HepG2 (cell line): Measurements from ENCODE around the gene SIAH2. TPM values are rescaled to one million over a fixed set of nuclear protein-coding genes. Genes with fewer than 3 reads are reported as not detected.

Experiments
- BCL6 ChIP-seq: IDR thresholded peaks from 2 replicates; pipeline ENCODE4 v1.6.1; 2016; ENCODE audit warnings: missing genetic modification reagents, missing compliant biosample characterization
- FOXP1 ChIP-seq, 2 experiments: fragments of 450-650 bp in 1 of 2; IDR thresholded peaks; 2 replicates each; pipeline ENCODE4 v1.6.1; 2017 to 2018; ENCODE audit warnings: antibody characterized with exemption in 1 of 2
- GABPB1 ChIP-seq: IDR thresholded peaks from 2 replicates; pipeline ENCODE4 v1.6.1; 2016; ENCODE audit warnings: mild to moderate bottlenecking, missing genetic modification reagents, moderate library complexity, missing compliant biosample characterization
- HDAC2 ChIP-seq: sonication (generic); formaldehyde crosslinking; IDR thresholded peaks from 2 replicates; pipeline ENCODE4 v1.4.0; 2020; ENCODE audit warnings: missing genetic modification reagents
- HOXA3 ChIP-seq: sonication (generic); formaldehyde crosslinking; IDR thresholded peaks from 2 replicates; pipeline ENCODE4 v1.5.0; 2020; ENCODE audit warnings: missing genetic modification reagents
- KDM5B ChIP-seq: sonication (generic); formaldehyde crosslinking; IDR thresholded peaks from 2 replicates; pipeline ENCODE4 v1.4.0; 2020; ENCODE audit warnings: missing genetic modification reagents, mild to moderate bottlenecking, borderline replicate concordance
- MED1 ChIP-seq: sonication (generic); formaldehyde crosslinking; IDR thresholded peaks from 2 replicates; pipeline ENCODE4 v1.4.0; 2020; ENCODE audit warnings: missing genetic modification reagents
- MTA3 ChIP-seq: sonication (generic); formaldehyde crosslinking; IDR thresholded peaks from 2 replicates; pipeline ENCODE4 v1.4.0; 2020; ENCODE audit warnings: missing genetic modification reagents
- NFYC ChIP-seq: IDR thresholded peaks from 2 replicates; pipeline ENCODE4 v1.6.1; 2016; ENCODE audit warnings: missing genetic modification reagents, missing compliant biosample characterization
- PAXIP1 ChIP-seq: sonication (generic); formaldehyde crosslinking; conservative IDR thresholded peaks from 2 replicates; pipeline ENCODE4 v1.4.0; 2020; ENCODE audit warnings: mild to moderate bottlenecking, missing genetic modification reagents, moderate library complexity
- RAD51 ChIP-seq: fragments of 450-650 bp; IDR thresholded peaks from 2 replicates; pipeline ENCODE4 v1.6.1; 2016; ENCODE audit warnings: borderline replicate concordance
- RXRA ChIP-seq: sonication (generic); formaldehyde crosslinking; IDR thresholded peaks from 2 replicates; pipeline ENCODE4 v1.5.1; 2020; ENCODE audit warnings: missing genetic modification reagents
- TBX2 ChIP-seq: sonication (generic); formaldehyde crosslinking; IDR thresholded peaks from 2 replicates; pipeline ENCODE4 v1.5.0; 2020; ENCODE audit warnings: missing genetic modification reagents, mild to moderate bottlenecking, borderline replicate concordance
- YY1 ChIP-seq: IDR thresholded peaks from 2 replicates; pipeline ENCODE4 v1.6.1; 2011; ENCODE audit warnings: low read length, low read depth, moderate library complexity, mild to moderate bottlenecking; ENCODE audit not compliant: insufficient read depth, insufficient replicate concordance
- ZBTB8A ChIP-seq: sonication (generic); formaldehyde crosslinking; IDR thresholded peaks from 2 replicates; pipeline ENCODE4 v1.4.0; 2020; ENCODE audit warnings: mild to moderate bottlenecking, low read depth, missing genetic modification reagents, borderline replicate concordance
- ZKSCAN5 ChIP-seq: sonication (generic); formaldehyde crosslinking; IDR thresholded peaks from 2 replicates; pipeline ENCODE4 v1.5.1; 2020; ENCODE audit warnings: mild to moderate bottlenecking, missing genetic modification reagents
- ZNF644 ChIP-seq: IDR thresholded peaks from 2 replicates; pipeline ENCODE4 v1.6.1; 2016; ENCODE audit warnings: low read depth
- ZNF652 ChIP-seq: IDR thresholded peaks from 2 replicates; pipeline ENCODE4 v1.6.1; 2016; ENCODE audit warnings: low read depth, borderline replicate concordance
- polyA plus RNA-seq, 8 experiments: library from polyadenylated mRNA; depleted of rRNA in 3 of 8; stranded (reverse) in 7 of 8; unstranded in 1 of 8; fragments of >200 nt; fragmentation: Illumina TruSeq in 4 of 8; extraction: Trizol in 4 of 8; gene quantifications; 2 replicates each; pipeline versions ENCODE4 v1.2.1 to v1.2.3, GENCODE V29; 2011 to 2016; ENCODE audit warnings: low read depth in 4 of 8, missing spikeins in 1 of 8, mixed read lengths in 1 of 8; ENCODE audit not compliant: insufficient read depth in 1 of 8
- total RNA-seq, 5 experiments: library from RNA; depleted of rRNA; stranded (reverse); fragments of >200 nt; fragmentation: Illumina TruSeq; extraction: Trizol; gene quantifications; 2 replicates each; pipeline ENCODE4 v1.2.3, GENCODE V29; 2016; ENCODE audit warnings: low read depth in 1 of 5
- TF ChIP-seq, protein P1 (sequence below): sonication (generic); formaldehyde crosslinking; IDR thresholded peaks from 2 replicates; pipeline ENCODE4 v1.4.0; 2020; ENCODE audit warnings: mild to moderate bottlenecking, missing genetic modification reagents, borderline replicate concordance
- TF ChIP-seq, protein P2 (sequence below), 2 experiments: sonication (generic) in 1 of 2; formaldehyde crosslinking in 1 of 2; IDR thresholded peaks; 2 replicates each; pipeline versions ENCODE4 v1.5.1 to v1.6.1; 2011 to 2020; ENCODE audit warnings: borderline replicate concordance in 1 of 2, low read depth in 1 of 2, low read length in 1 of 2, mild to moderate bottlenecking in 1 of 2, missing genetic modification reagents in 1 of 2, moderate library complexity in 1 of 2
- TF ChIP-seq, protein P3 (sequence below), 2 experiments: sonication (generic) in 1 of 2; formaldehyde crosslinking in 1 of 2; IDR thresholded peaks; 2 replicates each; pipeline versions ENCODE4 v1.4.0 to v1.6.1; 2018 to 2020; ENCODE audit warnings: missing genetic modification reagents in 2 of 2, borderline replicate concordance in 1 of 2, low read depth in 1 of 2, mild to moderate bottlenecking in 1 of 2, missing biosample characterization in 1 of 2

The SIAH2 gene
- total and polyA plus RNA-seq, 2 of the 13 experiments (the other 11 are each of a cell fraction or from before 2014, with no cell fraction given), result 71.8 to 117 TPM

DNA sequence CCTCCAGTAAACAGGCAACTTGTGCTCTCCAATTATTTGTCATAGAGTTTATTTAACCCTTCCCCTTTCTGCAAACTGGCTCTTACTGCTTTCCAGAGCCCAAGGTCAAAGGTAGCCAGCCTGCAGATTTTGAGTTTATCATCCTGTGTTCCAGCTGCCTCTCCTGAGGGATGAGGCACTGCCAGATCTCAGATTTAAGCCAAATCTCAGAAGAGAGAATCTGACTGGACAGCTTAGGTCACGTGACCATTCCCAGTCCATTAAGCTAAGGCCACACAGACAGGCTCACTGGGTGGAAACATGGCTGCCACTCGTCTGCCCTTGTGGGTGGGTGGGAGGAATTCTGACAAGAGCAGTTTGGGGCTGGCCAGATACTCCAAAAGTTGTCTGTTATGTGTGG, 8.6 kb upstream of the SIAH2 start (continued):
- TF ChIP-seq, protein P1, sequence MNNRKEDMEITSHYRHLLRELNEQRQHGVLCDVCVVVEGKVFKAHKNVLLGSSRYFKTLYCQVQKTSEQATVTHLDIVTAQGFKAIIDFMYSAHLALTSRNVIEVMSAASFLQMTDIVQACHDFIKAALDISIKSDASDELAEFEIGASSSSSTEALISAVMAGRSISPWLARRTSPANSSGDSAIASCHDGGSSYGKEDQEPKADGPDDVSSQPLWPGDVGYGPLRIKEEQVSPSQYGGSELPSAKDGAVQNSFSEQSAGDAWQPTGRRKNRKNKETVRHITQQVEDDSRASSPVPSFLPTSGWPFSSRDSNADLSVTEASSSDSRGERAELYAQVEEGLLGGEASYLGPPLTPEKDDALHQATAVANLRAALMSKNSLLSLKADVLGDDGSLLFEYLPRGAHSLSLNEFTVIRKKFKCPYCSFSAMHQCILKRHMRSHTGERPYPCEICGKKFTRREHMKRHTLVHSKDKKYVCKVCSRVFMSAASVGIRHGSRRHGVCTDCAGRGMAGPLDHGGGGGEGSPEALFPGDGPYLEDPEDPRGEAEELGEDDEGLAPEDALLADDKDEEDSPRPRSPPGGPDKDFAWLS (CRISPR knock-in tag), result no peak
- peak; percentile 36; the same call in 1 of the 2 replicates for TF ChIP-seq MED1 (CRISPR knock-in tag)
- TF ChIP-seq RAD51, result peak; percentile 66; the same call in 1 of the 2 replicates
- TF ChIP-seq RXRA (CRISPR knock-in tag), result no peak
- TF ChIP-seq GABPB1 (CRISPR knock-in tag), result no peak
- TF ChIP-seq MTA3 (CRISPR knock-in tag), result no peak
- TF ChIP-seq TBX2 (CRISPR knock-in tag), result peak; percentile 22; the same call in 1 of the 2 replicates
- TF ChIP-seq NFYC, result peak; percentile 68
- TF ChIP-seq PAXIP1 (CRISPR knock-in tag), result 0 out of 2 replicates have a peak, but pooled peaks have one; percentile 19
- no peak for TF ChIP-seq FOXP1 (IDR thresholded peaks at IDR 0.05)
- TF ChIP-seq FOXP1 (CRISPR knock-in tag; IDR thresholded peaks at IDR 0.05), result no peak
- TF ChIP-seq, protein P2, sequence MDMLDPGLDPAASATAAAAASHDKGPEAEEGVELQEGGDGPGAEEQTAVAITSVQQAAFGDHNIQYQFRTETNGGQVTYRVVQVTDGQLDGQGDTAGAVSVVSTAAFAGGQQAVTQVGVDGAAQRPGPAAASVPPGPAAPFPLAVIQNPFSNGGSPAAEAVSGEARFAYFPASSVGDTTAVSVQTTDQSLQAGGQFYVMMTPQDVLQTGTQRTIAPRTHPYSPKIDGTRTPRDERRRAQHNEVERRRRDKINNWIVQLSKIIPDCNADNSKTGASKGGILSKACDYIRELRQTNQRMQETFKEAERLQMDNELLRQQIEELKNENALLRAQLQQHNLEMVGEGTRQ (IDR thresholded peaks at IDR 0.05; ENCODE audit: low read depth, low read length), result peak; percentile 78
- TF ChIP-seq, protein P2 (CRISPR knock-in tag; IDR thresholded peaks at IDR 0.05; ENCODE audit: borderline replicate concordance), result peak; percentile 73; the same call in 1 of the 2 replicates
- TF ChIP-seq HDAC2 (CRISPR knock-in tag), result peak; percentile 29; the same call in 1 of the 2 replicates
- no peak for TF ChIP-seq ZKSCAN5 (CRISPR knock-in tag)
- TF ChIP-seq HOXA3 (CRISPR knock-in tag), result no peak
- peak; percentile 67 for TF ChIP-seq ZNF644 (CRISPR knock-in tag)
- peak; percentile 91 for TF ChIP-seq ZNF652 (CRISPR knock-in tag)
- TF ChIP-seq KDM5B, result 0 out of 2 replicates have a peak, but pooled peaks have one; percentile 3
- TF ChIP-seq YY1, result peak; percentile 71
- TF ChIP-seq, protein P3, sequence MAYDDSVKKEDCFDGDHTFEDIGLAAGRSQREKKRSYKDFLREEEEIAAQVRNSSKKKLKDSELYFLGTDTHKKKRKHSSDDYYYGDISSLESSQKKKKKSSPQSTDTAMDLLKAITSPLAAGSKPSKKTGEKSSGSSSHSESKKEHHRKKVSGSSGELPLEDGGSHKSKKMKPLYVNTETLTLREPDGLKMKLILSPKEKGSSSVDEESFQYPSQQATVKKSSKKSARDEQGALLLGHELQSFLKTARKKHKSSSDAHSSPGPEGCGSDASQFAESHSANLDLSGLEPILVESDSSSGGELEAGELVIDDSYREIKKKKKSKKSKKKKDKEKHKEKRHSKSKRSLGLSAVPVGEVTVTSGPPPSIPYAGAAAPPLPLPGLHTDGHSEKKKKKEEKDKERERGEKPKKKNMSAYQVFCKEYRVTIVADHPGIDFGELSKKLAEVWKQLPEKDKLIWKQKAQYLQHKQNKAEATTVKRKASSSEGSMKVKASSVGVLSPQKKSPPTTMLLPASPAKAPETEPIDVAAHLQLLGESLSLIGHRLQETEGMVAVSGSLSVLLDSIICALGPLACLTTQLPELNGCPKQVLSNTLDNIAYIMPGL (CRISPR knock-in tag; IDR thresholded peaks at IDR 0.05; ENCODE audit: borderline replicate concordance in 1 of 2, low read depth in 1 of 2), result no peak
- 0 out of 2 replicates have a peak, but pooled peaks have one; percentile 21 for TF ChIP-seq BCL6 (CRISPR knock-in tag)
- no peak for TF ChIP-seq ZBTB8A (CRISPR knock-in tag)
